GM21825 (cell line): ENCODE results near the gene CFAP97D1.
"Not testable (repeated sequence)": the region's sequence is repeated elsewhere in the genome, so short reads cannot be mapped to it uniquely, and the experiment has no call there.

Experiments
- ATAC-seq: cut with Tn5 transposase; IDR thresholded peaks from one replicate; pipeline ENCODE4 v1.9.1; 2021; ENCODE audit warnings: mild to moderate bottlenecking, moderate library complexity; ENCODE audit not compliant: unreplicated experiment

Gene CFAP97D1

GRCh38 chr17:43791589-43791988 is 11.4 kb downstream of the CFAP97D1 start:
- ATAC-seq = no peak

DNA sequence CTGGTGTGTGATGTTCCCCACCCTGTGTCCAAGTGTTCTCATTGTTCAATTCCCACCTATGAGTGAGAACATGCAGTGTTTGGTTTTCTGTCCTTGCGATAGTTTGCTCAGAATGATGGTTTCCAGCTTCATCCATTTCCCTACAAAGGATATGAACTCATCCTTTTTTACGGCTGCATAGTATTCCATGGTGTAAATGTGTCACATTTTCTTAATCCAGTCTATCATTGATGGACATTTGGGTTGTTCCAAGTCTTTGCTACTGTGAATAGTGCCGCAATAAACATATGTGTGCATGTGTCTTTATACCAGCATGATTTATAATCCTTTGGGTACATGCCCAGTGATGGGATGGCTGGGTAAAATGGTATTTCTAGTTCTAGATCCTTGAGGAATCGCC is 12.4 kb downstream of the CFAP97D1 start:
- ATAC-seq = not testable (repeated sequence)

DNA sequence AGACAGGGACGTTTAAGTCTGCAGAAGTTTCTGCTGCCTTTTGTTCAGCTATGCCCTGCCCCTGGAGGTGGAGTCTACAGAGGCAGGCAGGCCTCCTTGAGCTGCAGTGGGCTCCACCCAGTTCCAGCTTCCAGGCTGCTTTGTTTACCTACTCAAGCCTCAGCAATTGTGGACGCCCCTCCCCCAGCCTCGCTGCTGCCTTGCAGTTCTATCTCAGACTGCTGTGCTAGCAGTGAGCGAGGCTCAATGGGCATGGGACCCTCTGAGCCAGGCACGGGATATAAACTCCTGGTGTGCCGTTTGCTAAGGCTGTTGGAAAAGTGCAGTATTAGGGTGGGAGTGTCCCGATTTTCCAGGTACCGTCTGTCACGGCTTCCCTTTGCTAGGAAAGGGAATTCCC is 17.8 kb downstream of the CFAP97D1 start:
- not testable (repeated sequence) for ATAC-seq

DNA sequence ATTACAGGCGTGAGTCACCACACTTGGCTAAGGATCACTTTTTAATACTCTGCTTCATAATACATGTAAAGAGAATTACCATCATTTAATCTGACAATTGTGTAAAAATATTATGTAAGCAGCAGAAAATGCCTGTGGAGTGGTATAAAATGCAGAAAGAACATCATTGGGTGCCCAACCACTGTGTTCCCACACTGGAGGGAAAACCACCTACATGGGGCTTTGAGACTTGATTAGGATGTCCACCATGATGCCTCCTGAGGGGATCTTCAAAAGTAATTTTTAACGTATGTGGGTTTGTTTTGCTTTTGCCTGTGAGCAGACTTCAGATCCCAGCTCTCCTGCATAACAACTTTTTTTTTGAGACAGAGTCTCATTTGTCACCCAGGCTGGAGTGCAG is 18.8 kb downstream of the CFAP97D1 start:
- ATAC-seq = no peak

- no peak for ATAC-seq
Observed at GRCh38 chr17:43800736-43801135, 20.5 kb downstream of the CFAP97D1 start.

DNA sequence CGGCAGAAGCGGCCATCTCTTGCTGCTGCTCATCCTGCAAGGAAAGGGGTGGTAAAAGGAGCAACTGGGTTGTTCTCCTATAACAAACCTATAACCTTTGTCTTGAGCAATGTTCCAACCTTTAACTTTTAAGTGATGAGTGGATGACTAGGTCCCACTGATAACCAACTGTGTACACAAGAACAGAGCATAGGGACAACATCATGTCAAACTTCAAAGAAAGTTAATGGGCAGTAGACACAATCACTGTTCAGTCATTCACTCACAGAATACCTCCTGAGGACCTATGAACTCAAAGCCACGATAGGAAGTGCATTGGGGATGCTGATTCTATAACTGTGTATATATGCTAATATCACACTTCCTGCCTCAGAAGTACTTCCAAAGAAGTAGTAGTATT is 21.6 kb downstream of the CFAP97D1 start:
- ATAC-seq = no peak

DNA sequence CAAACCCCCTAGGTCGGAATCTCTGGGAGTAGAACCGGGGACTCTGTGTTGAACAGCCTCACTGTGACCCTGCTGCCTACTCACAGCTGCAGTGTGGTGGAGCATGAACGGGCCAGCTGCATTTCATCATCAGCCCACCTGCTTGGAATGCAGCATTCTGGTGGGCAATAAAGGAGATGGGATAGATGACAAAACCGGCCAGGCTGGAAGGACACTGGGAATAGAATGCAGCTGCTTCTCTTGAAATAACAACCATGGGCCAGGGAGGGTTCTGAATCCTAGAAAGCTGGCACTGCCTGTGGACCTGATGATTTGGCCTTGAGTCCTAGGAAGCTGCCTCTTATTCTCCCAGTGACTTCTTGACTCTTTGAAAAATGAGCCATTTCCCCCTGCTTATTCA is 23.5 kb downstream of the CFAP97D1 start:
- ATAC-seq = no peak

DNA sequence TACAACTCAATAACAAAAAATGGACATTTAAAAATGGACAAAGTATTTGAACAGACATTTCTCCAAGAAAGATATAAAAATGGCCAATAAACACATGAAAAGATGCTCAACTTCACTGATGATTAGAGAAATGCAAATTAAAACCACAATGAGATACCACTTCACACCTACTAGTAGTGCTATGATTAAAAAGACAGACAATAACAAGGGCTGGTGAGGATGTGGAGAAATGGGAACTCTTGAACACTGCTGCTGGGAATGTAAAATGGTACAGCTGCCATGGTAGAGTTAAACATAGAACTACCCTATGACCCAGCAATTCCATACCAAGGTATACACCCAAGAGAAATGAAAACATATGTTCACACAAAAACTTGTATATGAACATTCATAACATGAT is 24.9 kb downstream of the CFAP97D1 start:
- no peak for ATAC-seq

DNA sequence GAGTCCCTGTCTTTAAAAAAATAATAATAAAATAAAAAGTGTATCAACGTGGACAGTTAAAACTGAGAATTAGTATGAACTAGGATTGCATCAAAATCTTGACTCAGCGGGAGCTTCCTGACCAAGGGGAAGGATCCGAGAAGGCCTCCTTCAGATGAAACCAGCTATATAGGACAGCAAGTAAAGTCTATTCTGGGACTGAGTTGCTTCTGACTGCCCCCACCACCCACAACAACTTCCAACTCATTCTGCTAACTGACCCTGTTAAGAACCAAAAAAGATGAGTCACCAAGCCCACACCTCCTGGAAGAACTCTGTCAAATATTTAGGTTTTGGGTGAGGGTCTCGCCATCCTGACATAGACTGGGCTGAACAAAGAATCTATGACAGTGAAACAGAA is 27.8 kb downstream of the CFAP97D1 start:
- ATAC-seq = no peak

DNA sequence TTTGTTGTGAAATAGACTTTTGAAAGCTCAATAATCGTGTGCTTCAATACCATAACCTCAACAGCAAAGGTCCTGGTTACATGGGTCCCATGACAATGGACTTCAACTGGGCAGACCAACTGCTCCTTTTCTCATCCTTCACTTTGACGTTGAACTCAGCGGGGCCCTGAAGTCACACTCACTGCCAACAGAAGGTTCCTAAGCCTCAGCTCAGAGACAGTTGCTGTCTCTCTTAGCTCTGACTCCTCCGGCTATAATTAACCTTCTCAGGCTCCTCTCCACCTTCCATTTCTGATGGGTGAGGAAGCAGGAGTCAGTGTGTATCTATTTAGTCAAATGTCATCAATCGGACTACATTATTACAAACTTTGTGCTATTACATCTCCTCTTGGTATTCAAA is 28.9 kb downstream of the CFAP97D1 start:
- ATAC-seq = no peak

- no peak for ATAC-seq
Observed at GRCh38 chr17:43810226-43810715, 30.0 kb downstream of the CFAP97D1 start.

GRCh38 chr17:43810823-43811222 is 30.6 kb downstream of the CFAP97D1 start:
- no peak for ATAC-seq

DNA sequence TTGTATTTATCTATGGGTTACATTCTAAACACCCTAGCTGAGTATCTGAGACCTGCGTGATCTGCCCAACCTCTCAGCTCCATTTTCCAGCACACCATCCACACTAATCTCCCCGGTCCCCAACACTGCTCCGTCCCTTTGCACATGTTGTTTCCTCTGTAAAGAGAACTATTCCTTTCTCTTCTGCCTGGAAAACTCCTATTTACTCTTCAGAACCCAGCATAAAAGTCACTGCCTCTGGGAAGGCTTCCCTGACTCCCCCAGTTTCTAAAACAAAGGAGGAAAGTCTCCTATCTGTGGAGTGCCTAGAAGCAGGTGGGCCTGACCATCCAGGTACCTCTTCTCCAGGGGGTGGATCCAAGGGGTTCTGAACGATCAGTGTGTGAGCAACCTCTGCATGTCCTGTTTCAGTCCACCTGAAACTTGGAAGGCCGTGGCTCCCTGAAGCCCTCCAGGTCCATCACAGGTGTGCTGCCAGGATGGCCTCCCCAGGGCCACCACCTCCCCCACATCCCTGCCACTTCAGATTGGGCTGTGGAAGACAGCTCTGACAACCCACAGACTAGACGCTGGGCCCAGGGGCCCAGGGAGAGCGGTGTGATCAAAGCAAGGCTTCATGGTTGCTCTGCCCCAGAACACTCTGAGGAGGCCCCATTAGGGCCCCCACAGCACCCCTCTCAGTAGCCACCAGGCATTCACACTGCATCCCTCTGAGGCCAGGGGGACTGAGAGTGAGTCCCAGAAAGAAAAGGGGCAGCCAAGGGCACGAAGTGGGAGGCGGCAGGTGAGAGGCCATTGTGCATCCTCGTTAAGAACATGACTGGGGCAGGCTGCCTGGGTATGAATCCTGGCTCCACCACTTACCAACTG is 32.4 kb downstream of the CFAP97D1 start:
- no peak for ATAC-seq

DNA sequence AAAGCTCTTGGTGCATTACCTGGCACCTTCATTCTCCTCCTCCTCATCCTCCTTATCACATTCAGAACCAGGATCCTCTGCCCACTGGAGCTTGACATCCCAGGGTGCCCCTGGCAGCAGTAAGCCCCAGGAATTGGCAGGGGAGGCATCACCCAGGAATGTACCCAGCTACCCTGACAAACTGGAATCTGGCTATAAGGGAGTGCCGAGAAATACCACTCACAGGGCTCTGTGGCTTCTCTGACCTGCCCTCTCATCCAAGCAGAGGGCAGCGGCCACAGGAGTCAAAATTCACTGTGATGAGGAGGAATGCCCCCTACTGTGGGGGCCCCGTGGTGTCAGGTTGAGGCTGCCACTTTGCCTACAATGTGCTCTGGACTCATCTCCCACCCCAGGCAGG is 33.2 kb downstream of the CFAP97D1 start:
- no peak for ATAC-seq

DNA sequence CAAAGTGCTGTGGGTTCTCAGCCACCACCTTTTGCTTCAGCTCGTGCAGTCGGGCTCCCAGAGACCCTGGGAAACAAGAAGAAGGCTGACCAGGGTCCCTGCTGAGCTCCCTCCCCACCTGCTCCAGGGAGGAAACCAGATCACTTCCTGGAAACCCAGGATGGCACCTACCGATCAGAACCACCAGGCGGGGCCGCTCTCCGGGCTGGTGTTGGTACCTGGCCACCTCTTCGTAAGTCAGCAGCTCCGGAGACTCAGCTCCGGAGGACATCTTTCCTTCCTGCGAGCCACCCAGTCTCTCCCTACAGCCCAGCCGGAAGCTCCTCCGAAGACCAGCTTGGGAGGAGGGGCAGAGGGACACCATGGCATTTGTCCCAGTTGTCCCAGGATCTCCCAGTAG is 33.8 kb downstream of the CFAP97D1 start:
- no peak for ATAC-seq

DNA sequence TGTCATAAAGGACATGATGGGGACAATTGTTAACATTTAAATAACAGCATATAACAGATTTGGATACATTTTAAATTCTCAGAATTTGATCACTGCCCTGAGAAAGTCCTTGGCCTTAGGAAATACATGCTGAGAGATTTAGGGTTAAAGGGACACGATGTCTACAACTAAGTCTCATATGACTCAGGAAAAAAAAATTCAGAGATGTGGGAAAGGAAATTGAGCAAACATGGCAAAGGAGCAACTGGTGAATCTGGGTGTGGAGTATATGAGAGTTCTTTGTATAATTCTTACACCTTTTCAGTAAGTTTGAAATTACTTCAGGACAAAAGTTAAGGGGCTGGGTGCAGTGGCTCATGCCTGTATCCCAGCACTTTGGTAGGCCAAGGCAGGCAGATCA is 34.5 kb downstream of the CFAP97D1 start:
- no peak for ATAC-seq

GRCh38 chr17:43816336-43817320 is 36.4 kb downstream of the CFAP97D1 start:
- ATAC-seq = no peak

DNA sequence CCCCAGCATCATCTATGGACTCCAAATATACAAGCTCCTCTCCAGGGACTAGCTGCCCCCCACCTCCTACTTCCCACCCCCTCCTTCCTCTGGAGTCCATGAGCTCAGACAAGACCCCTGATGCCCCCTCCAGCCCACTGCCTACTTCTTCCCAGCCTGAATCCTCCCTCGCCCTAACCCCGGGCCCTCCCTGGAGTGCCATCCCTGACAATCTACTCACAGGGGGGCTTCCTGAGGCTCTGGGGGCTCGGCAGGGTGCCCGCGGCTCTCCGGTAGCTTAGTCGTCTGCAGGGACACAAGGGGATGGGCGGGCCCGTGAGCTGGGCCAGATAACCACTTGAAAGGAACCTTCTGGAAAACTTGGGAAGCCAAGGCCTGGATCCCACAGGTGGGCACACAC is 37.6 kb downstream of the CFAP97D1 start:
- ATAC-seq = no peak

DNA sequence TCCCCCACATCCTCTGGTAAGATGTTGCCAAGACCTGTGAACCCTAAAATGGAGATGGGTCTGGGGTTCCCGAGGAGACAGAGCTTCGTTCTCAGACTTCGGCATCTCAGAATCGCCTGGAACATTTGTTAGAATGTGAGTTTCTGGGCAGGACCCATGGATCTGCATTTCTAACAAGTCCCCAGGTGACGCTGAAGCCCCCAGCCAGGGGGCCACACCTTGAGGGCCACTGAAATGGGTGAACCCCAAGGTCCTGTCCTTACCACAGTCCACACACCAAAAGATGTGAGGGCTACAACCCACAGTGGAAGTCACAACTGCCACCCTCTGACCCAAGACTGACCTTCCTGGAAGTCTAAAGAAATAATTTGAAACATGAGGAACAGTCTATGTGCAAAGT is 38.7 kb downstream of the CFAP97D1 start:
- no peak for ATAC-seq

DNA sequence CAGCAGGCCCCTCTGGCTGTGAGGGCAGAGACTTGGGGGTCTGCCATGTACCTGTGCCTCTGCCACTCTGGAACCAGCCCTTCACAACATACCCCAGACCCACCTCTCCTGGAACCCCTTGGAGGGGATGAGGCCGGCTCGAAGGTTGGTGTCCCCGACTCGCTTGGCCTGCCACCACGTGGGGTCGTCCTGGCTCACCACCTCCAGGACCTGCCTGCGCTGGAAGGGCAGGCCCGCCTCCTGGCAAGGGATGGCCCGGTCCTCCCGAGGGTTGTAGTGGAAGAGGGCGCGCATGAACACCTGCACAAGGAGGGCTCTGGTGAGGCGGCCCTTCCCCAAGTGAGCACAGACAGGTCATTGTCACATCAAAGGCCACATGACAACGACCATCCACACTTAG is 40.5 kb downstream of the CFAP97D1 start:
- no peak for ATAC-seq

DNA sequence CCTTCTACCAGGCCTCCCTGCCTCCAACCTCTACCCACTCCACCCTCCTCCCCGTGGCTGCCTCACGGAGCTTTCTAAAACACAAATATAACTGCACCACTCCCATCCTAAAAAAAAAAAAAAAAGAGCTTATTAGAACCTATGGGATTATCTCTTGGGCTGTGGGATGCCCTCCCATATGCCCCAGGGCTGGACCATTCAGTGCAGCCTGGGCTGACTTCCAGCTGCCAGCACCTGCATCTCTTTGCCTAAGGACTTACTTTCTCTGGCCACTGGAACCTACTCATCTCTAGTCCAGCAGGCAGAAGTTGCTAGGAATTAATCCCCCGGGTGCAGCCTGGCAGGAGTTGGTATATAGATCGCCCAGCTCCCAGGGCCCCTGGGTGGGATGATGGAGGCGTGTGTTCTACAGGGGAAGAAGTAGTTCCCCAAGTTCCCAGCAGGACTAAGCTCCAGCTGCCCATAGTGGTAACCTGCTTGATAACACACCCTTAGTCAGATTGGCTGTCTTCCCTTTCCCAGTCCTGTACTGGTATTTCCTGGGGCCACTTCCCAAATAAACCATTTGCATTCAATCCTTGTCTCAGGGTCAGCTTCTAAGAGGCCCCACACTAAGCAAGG is 42.4 kb downstream of the CFAP97D1 start:
- no peak for ATAC-seq
